KMS-11 (cell line): ENCODE results near the gene JARID2.

Experiments
- H2AFZ ChIP-seq: fragments of 200-600 bp; sonication (generic); 2 replicates; pipeline ENCODE4 v1.6.1; 2016; ENCODE audit warnings: antibody characterized with exemption, mixed run types, low read depth
- H3K27ac ChIP-seq: fragments of 200-600 bp; sonication (generic); 2 replicates; pipeline ENCODE4 v1.6.1; 2016; ENCODE audit warnings: mild to moderate bottlenecking, mixed run types
- H3K27me3 ChIP-seq: fragments of 200-600 bp; sonication (generic); 2 replicates; pipeline ENCODE4 v1.6.1; 2017; ENCODE audit warnings: mild to moderate bottlenecking, low read depth, mixed run types, moderate library complexity; ENCODE audit not compliant: insufficient read depth
- H3K36me3 ChIP-seq: fragments of 200-600 bp; sonication (generic); 2 replicates; pipeline ENCODE4 v1.6.1; 2017; ENCODE audit warnings: mild to moderate bottlenecking, mixed run types; ENCODE audit not compliant: insufficient read depth
- H3K4me1 ChIP-seq: fragments of 200-600 bp; sonication (generic); 2 replicates; pipeline ENCODE4 v1.6.1; 2016; ENCODE audit warnings: mild to moderate bottlenecking, low read depth, mixed run types; ENCODE audit not compliant: poor library complexity, severe bottlenecking
- H3K4me2 ChIP-seq: fragments of 200-600 bp; sonication (generic); 2 replicates; pipeline ENCODE4 v1.7.0; 2016; ENCODE audit warnings: mild to moderate bottlenecking, mixed run types
- H3K4me3 ChIP-seq: fragments of 200-600 bp; sonication (generic); IDR thresholded peaks from 2 replicates; pipeline ENCODE4 v1.6.1; 2017; ENCODE audit warnings: low read depth, low read length, mixed read lengths; ENCODE audit not compliant: insufficient read depth
- H3K79me2 ChIP-seq: fragments of 200-600 bp; sonication (generic); 2 replicates; pipeline ENCODE4 v1.6.1; 2016; ENCODE audit warnings: low read depth, mixed run types; ENCODE audit not compliant: insufficient read depth
- H3K9ac ChIP-seq: fragments of 200-600 bp; sonication (generic); 2 replicates; pipeline ENCODE4 v1.6.1; 2016; ENCODE audit warnings: mild to moderate bottlenecking, mixed run types
- H4K20me1 ChIP-seq: fragments of 200-600 bp; sonication (generic); 2 replicates; pipeline ENCODE4 v1.6.1; 2016; ENCODE audit warnings: mild to moderate bottlenecking, mixed run types; ENCODE audit not compliant: insufficient read depth
- TF ChIP-seq, protein P1 (sequence below): fragments of 200-600 bp; sonication (generic); conservative IDR thresholded peaks from 2 replicates; pipeline ENCODE4 v1.6.1; 2017; ENCODE audit warnings: low read depth, mild to moderate bottlenecking, antibody characterized with exemption, low read length, moderate library complexity, mixed read lengths

The JARID2 gene

DNA sequence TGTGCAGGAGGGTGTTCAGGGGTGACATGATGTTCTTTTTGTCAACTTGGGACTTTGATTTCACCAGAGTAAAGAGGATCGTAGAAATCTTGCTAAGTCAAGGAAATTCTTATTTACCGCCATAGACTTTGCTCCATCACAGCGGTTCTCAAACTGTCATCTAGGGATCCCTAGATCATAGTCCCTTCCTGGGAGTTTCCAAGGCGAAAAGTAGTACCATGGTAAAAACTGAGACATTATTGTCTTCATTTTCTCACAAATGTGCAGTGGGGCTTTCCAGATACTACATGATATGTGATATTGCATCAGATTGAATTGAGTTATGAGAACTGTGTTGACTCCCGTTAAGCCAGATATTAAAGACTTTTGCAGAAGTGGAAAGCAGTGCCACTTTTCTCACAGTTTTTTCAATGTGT lies 79.7 kb downstream of the JARID2 start:
- Histone ChIP-seq H3K36me3 (no peaks in the 10 kb centered on the region), H4K20me1 (no peaks in the 10 kb centered on the region), H3K4me2 (0 out of 2 replicates have a peak overlapping the region, but pooled peaks have one; percentile 26), H3K4me3 (no peak overlapping the region), H3K27me3 (no peaks in the 10 kb centered on the region), H3K79me2 (peaks cover 19% of the 10 kb centered on the region; the same call in 1 of the 2 replicates), H3K9ac (no peak overlapping the region), H2AFZ (no peak overlapping the region), H3K27ac (no peak overlapping the region), H3K4me1 (peaks cover 55% of the 10 kb centered on the region)
- TF ChIP-seq, protein P1, sequence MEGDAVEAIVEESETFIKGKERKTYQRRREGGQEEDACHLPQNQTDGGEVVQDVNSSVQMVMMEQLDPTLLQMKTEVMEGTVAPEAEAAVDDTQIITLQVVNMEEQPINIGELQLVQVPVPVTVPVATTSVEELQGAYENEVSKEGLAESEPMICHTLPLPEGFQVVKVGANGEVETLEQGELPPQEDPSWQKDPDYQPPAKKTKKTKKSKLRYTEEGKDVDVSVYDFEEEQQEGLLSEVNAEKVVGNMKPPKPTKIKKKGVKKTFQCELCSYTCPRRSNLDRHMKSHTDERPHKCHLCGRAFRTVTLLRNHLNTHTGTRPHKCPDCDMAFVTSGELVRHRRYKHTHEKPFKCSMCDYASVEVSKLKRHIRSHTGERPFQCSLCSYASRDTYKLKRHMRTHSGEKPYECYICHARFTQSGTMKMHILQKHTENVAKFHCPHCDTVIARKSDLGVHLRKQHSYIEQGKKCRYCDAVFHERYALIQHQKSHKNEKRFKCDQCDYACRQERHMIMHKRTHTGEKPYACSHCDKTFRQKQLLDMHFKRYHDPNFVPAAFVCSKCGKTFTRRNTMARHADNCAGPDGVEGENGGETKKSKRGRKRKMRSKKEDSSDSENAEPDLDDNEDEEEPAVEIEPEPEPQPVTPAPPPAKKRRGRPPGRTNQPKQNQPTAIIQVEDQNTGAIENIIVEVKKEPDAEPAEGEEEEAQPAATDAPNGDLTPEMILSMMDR = no peak

DNA sequence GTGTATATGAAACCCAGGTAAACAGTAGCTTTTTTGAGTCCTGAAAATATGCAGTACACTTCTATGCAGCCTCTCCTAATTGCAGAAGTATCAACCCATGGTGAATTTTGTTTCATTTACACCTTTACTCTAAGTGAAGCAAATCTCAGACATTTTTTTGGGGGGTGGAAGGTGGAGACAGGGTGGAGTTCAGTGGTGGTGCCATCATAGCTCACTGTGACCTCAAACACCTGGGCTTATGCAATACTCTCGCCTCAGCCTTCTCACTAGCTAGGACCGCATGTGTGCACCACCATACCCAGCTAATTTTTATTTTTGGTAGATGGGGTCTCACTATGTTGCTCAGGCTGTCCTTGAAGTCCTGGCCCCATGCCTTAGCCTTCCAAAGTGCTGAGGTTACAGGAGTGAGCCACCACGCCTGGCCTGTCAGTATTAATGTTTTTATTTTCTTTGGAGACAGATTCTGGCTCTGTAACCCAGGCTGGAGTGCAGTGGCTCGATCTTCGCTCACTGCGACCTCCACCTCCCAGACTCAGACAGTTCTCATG lies 80.3 kb downstream of the JARID2 start:
- TF ChIP-seq, protein P1 = no peak
- Histone ChIP-seq H3K27ac (no peak overlapping the region), H3K4me3 (no peak overlapping the region), H3K4me2 (peak overlapping the region; percentile 26; the same call in 1 of the 2 replicates), H4K20me1 (no peaks in the 10 kb centered on the region), H3K36me3 (no peaks in the 10 kb centered on the region), H3K79me2 (peaks cover 19% of the 10 kb centered on the region; the same call in 1 of the 2 replicates), H3K27me3 (no peaks in the 10 kb centered on the region), H3K4me1 (peaks cover 61% of the 10 kb centered on the region), H2AFZ (no peak overlapping the region), H3K9ac (no peak overlapping the region)

DNA sequence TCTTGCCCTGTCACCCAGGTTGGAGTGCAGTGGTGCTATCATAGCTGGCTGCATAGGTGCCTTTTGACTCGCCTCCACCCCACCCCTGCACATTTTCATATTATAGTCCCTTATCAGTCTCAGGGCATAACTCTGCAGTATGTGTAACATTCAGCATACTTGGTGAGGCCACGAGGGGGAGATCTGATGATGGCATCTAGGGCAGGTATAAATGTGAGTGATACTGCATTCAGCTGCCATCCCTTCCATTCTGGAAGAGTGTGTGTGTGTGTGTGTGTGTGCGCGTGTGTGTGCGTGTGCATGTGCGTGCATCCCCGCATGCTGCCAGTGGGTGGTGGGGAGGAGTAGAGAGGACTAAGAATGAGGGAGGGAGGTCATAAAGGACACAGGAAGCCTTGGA lies 81.4 kb downstream of the JARID2 start:
- Histone ChIP-seq H3K4me1 (peaks cover 72% of the 10 kb centered on the region), H3K9ac (no peak overlapping the region)
- TF ChIP-seq, protein P1 = no peak

DNA sequence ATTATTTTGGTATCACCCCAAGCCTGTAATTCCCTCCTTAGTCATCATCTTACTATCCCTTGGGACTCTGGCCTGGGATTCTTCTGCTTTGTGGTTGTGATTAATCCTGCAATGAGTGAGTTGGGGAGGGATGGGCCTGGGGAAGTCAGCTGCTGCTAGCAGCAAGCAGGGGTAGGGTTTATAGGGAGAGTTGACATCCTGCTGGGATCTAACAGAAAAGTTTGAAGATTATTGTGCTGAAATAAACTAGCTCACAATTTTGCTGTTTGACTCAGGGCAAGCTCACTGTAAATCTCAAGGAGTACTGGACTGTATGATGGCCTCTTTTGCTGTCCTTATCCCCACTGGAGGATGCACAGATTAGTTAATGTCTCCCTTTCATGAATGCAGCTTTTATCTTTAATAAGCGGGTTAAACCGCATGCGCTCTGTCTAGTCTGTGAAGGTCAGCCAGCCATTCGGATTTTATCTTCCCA lies 83.4 kb downstream of the JARID2 start:
- no peaks in the 10 kb centered on the region for H3K27me3 ChIP-seq
- peaks cover 76% of the 10 kb centered on the region for H3K4me1 ChIP-seq
- no peak overlapping the region for H2AFZ ChIP-seq
- H3K4me2 ChIP-seq = no peak overlapping the region
- H3K4me3 ChIP-seq = no peak overlapping the region
- no peak overlapping the region for H3K9ac ChIP-seq
- no peaks in the 10 kb centered on the region for H3K36me3 ChIP-seq
- peaks cover 35% of the 10 kb centered on the region; the same call in 1 of the 2 replicates for H3K79me2 ChIP-seq
- H4K20me1 ChIP-seq = no peaks in the 10 kb centered on the region
- TF ChIP-seq, protein P1 = no peak
- no peak overlapping the region for H3K27ac ChIP-seq

More for the DNA sequence above, 81.4 kb downstream of the JARID2 start:
- Histone ChIP-seq H3K4me2 (no peak overlapping the region), H3K79me2 (peaks cover 24% of the 10 kb centered on the region; the same call in 1 of the 2 replicates), H3K36me3 (no peaks in the 10 kb centered on the region), H3K4me3 (no peak overlapping the region), H3K27ac (no peak overlapping the region), H2AFZ (no peak overlapping the region), H3K27me3 (no peaks in the 10 kb centered on the region), H4K20me1 (no peaks in the 10 kb centered on the region)
